ENCODE results near the gene MYDGF. TPM values are rescaled to one million over a fixed set of nuclear protein-coding genes. Genes with fewer than 3 reads are reported as not detected.

Gene MYDGF
- total and polyA plus RNA-seq, 4 donors: 85.1 to 222 (median 144) TPM

DNA sequence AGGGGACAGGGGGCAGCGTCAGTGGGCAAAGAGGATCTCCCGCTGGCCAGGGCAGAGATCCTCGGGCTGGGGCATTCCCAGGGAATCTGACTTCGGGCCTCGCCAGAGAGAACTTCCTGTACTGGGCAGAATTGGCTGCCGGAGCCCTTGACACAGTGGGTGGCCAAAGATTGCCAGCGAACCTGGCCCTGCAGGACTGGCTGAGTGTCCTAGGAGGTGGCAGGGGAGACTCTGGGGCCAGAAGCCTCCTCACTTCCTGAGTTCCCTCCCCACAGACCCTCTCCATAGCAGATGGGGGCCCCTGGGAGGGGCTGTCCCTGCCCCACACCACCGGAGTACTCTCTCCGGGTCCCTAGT, 34.2 kb upstream of the MYDGF start:
- H3K9ac ChIP-seq (ENCODE audit: low read depth in 1 of 2, low read length in 2 of 2): no peak overlapping the region
- peaks cover 15 to 43% (median 38%) of the 10 kb centered on the region in 4 donors for H3K4me1 ChIP-seq (ENCODE audit: control insufficient read depth in 4 of 4, insufficient read depth in 4 of 4, low read length in 3 of 4)
- peaks cover 19 to 42% (median 32%) of the 10 kb centered on the region in 4 donors for H3K36me3 ChIP-seq (ENCODE audit: control insufficient read depth in 4 of 4, insufficient read depth in 3 of 4, low read depth in 1 of 4, low read length in 3 of 4)
- H3K27me3 ChIP-seq (ENCODE audit: control insufficient read depth in 4 of 4, insufficient read depth in 4 of 4, low read length in 3 of 4): no peaks in the 10 kb centered on the region
- DNase-seq (ENCODE audit: low spot score): no peak
- no peaks in the 10 kb centered on the region for H3K9me3 ChIP-seq (ENCODE audit: control insufficient read depth in 4 of 4, low read length in 3 of 4)
- H3K27ac ChIP-seq (ENCODE audit: low read depth in 1 of 2, low read length in 2 of 2): peak overlapping the region; percentile 73 to 80
- TF ChIP-seq NR2F2 (IDR thresholded peaks at IDR 0.05) (no peak), FOXA2 (IDR thresholded peaks at IDR 0.05) (no peak), GABPA (IDR thresholded peaks at IDR 0.05 in 1 of 2, conservative IDR thresholded peaks at IDR 0.05 in 1 of 2) (no peak), HNF4A (conservative IDR thresholded peaks at IDR 0.05) (no peak), TAF1 (conservative IDR thresholded peaks at IDR 0.05) (no peak), RAD21 (IDR thresholded peaks at IDR 0.05) (no peak), SP1 (IDR thresholded peaks at IDR 0.05) (no peak), EGR1 (IDR thresholded peaks at IDR 0.05; ENCODE audit: low read depth in 2 of 2) (no peak), HNF4G (IDR thresholded peaks at IDR 0.05) (no peak), YY1 (IDR thresholded peaks at IDR 0.05) (no peak), RXRA (IDR thresholded peaks at IDR 0.05) (no peak), JUND (IDR thresholded peaks at IDR 0.05) (no peak), FOXA1 (IDR thresholded peaks at IDR 0.05) (no peak)
- TF ChIP-seq, protein P1, sequence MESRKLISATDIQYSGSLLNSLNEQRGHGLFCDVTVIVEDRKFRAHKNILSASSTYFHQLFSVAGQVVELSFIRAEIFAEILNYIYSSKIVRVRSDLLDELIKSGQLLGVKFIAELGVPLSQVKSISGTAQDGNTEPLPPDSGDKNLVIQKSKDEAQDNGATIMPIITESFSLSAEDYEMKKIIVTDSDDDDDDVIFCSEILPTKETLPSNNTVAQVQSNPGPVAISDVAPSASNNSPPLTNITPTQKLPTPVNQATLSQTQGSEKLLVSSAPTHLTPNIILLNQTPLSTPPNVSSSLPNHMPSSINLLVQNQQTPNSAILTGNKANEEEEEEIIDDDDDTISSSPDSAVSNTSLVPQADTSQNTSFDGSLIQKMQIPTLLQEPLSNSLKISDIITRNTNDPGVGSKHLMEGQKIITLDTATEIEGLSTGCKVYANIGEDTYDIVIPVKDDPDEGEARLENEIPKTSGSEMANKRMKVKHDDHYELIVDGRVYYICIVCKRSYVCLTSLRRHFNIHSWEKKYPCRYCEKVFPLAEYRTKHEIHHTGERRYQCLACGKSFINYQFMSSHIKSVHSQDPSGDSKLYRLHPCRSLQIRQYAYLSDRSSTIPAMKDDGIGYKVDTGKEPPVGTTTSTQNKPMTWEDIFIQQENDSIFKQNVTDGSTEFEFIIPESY (IDR thresholded peaks at IDR 0.05): no peak
- TF ChIP-seq, protein P2, sequence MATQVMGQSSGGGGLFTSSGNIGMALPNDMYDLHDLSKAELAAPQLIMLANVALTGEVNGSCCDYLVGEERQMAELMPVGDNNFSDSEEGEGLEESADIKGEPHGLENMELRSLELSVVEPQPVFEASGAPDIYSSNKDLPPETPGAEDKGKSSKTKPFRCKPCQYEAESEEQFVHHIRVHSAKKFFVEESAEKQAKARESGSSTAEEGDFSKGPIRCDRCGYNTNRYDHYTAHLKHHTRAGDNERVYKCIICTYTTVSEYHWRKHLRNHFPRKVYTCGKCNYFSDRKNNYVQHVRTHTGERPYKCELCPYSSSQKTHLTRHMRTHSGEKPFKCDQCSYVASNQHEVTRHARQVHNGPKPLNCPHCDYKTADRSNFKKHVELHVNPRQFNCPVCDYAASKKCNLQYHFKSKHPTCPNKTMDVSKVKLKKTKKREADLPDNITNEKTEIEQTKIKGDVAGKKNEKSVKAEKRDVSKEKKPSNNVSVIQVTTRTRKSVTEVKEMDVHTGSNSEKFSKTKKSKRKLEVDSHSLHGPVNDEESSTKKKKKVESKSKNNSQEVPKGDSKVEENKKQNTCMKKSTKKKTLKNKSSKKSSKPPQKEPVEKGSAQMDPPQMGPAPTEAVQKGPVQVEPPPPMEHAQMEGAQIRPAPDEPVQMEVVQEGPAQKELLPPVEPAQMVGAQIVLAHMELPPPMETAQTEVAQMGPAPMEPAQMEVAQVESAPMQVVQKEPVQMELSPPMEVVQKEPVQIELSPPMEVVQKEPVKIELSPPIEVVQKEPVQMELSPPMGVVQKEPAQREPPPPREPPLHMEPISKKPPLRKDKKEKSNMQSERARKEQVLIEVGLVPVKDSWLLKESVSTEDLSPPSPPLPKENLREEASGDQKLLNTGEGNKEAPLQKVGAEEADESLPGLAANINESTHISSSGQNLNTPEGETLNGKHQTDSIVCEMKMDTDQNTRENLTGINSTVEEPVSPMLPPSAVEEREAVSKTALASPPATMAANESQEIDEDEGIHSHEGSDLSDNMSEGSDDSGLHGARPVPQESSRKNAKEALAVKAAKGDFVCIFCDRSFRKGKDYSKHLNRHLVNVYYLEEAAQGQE (IDR thresholded peaks at IDR 0.05): no peak
- TF ChIP-seq, protein P3, sequence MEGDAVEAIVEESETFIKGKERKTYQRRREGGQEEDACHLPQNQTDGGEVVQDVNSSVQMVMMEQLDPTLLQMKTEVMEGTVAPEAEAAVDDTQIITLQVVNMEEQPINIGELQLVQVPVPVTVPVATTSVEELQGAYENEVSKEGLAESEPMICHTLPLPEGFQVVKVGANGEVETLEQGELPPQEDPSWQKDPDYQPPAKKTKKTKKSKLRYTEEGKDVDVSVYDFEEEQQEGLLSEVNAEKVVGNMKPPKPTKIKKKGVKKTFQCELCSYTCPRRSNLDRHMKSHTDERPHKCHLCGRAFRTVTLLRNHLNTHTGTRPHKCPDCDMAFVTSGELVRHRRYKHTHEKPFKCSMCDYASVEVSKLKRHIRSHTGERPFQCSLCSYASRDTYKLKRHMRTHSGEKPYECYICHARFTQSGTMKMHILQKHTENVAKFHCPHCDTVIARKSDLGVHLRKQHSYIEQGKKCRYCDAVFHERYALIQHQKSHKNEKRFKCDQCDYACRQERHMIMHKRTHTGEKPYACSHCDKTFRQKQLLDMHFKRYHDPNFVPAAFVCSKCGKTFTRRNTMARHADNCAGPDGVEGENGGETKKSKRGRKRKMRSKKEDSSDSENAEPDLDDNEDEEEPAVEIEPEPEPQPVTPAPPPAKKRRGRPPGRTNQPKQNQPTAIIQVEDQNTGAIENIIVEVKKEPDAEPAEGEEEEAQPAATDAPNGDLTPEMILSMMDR (IDR thresholded peaks at IDR 0.05; ENCODE audit: low read depth, low read length, missing input control): no peak
- TF ChIP-seq, protein P4, sequence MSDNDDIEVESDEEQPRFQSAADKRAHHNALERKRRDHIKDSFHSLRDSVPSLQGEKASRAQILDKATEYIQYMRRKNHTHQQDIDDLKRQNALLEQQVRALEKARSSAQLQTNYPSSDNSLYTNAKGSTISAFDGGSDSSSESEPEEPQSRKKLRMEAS (IDR thresholded peaks at IDR 0.05): no peak
- TF ChIP-seq, protein P5, sequence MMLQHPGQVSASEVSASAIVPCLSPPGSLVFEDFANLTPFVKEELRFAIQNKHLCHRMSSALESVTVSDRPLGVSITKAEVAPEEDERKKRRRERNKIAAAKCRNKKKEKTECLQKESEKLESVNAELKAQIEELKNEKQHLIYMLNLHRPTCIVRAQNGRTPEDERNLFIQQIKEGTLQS (IDR thresholded peaks at IDR 0.05): no peak
- no peak overlapping the region for H3K4me3 ChIP-seq (ENCODE audit: low read depth in 1 of 3, low read length in 3 of 3)
- whole genome bisulfite sequencing: 74% methylated on average over 9 of the region's 9 CpGs

Data from liver (tissue), 9 donors.